ENCODE results near the gene UBE2L5.

GRCh38 chr13:30375265-30375835, 46.9 kb upstream of the UBE2L5 start:
- TF ChIP-seq EZH2 (IDR thresholded peaks at IDR 0.05; ENCODE audit: insufficient read depth, poor library complexity, severe bottlenecking) (no peak), EZH2phosphoT487 (IDR thresholded peaks at IDR 0.05; ENCODE audit: insufficient read depth, low read depth) (no peak)
